ENCODE measurements around the gene PTRH1.
"Not testable (repeated sequence)": the region's sequence is repeated elsewhere in the genome, so short reads cannot be mapped to it uniquely, and the experiment has no call there.

The PTRH1 gene, protein sequence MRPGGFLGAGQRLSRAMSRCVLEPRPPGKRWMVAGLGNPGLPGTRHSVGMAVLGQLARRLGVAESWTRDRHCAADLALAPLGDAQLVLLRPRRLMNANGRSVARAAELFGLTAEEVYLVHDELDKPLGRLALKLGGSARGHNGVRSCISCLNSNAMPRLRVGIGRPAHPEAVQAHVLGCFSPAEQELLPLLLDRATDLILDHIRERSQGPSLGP

DNA sequence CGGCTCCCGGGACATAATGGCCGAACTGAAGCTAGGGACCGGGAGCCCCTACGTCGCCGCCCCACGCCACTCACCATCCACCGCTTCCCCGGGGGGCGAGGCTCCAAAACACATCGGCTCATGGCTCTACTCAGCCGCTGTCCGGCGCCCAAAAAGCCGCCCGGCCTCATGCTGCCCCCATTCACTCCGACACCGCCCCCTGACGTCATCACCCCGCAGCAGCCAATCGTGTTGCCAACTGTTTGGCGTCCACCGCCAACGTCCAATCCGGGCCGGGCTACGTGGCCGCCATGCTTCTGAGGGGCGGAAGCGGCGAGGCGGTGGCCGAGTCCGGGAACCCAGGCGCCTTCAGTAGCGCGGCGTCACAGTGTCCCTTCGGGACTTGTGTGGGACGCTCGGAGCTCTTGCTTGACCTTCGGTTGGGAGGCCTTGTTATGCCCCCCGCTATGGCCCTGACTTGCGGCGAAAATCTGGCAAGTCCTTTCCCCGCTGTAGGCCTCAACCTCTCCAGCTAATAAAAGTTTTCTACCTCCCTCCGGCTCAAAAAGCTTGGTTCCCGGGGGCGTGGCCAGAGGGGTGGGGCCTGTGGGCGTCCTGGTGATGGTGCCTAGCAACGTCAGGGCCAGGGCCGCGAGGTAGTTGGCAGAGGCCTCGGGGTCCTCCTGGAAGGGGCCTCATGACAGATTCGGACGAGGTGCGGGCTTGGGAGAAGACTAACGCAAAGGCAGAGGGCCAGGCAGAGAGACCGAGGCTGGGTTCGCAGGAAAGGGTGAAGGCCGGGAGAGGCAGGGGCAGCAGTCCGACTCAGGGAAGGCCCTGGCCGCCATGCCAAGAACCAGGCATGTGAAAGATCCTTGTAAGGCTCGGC, at the start of gene PTRH1, which contains the start of gene TTC16:
Gene PTRH1, minus strand, starts transcription at position 194 of the 868 bp plus-strand sequence. Its CDS starts 24 bp downstream, at position 170.
Gene TTC16, plus strand, starts transcription at position 610 of the 868 bp plus-strand sequence. Its CDS starts 67 bp downstream, at position 677.
- DNase-seq (ENCODE audit: low read depth in 3 of 3): peak; percentile 92 to 97 (median 93)

- DNase-seq (ENCODE audit: low read depth in 3 of 3): no peak
Observed at GRCh38 chr9:127763918-127764384, 48.5 kb upstream of the PTRH1 start.

DNA sequence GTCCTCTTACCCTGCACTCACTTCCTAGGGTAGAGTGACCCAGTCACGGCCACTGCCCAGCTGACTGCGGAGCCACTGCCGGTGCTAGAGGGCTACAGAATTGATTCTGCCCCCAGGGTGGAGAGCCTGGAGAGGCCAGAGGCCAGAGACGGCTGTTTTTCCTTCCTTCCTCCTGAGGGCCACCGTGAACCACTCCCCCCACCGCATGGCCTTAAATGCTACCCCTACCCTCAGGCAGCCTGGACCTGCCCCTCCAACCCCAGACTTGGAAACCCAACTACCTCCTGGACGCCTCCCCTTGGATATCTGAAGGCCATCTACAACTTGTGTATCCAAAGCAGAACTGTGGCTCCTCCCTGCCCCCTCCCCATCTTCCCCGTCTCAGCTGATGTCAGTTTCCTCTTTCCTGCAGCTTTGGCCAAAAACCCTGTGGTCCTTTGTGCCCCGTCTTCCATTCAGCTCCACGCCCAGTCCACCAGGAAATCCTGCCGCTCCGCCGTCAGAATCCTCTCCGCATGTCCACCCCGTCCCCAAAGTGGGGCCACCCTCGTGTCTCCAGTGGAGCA, 46.7 kb upstream of the PTRH1 start:
- DNase-seq (ENCODE audit: low read depth in 3 of 3): no peak

- DNase-seq (ENCODE audit: low read depth in 3 of 3): no peak
Observed at GRCh38 chr9:127761491-127761956, 46.1 kb upstream of the PTRH1 start.

- no peak for DNase-seq (ENCODE audit: low read depth in 3 of 3)
Observed at GRCh38 chr9:127761061-127761460, 45.6 kb upstream of the PTRH1 start.

GRCh38 chr9:127758843-127759242, 43.4 kb upstream of the PTRH1 start:
- DNase-seq (ENCODE audit: low read depth in 3 of 3): no peak

- DNase-seq (ENCODE audit: low read depth in 3 of 3): not testable (repeated sequence)
Observed at GRCh38 chr9:127756776-127757175, 41.3 kb upstream of the PTRH1 start.

DNA sequence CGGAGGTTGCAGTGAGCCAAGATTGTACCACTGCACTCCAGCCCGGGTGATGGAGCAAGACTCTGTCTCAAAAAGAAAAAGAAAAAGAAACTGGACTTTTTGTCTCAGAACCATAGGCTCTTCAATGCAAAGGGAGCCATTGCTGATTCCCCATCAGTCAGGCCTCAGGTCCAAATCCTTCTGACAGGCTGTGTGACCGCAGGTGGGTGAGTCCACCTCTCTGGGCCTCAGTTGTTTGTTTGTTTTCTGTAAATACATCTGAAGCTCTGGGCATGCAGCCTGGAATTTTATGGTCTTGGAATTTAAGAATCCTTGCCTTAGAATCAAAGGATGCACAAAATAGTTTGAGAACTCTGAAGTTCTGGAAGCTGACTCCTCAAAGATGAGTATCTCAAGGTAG, 40.8 kb upstream of the PTRH1 start:
- no peak for DNase-seq (ENCODE audit: low read depth in 3 of 3)

DNA sequence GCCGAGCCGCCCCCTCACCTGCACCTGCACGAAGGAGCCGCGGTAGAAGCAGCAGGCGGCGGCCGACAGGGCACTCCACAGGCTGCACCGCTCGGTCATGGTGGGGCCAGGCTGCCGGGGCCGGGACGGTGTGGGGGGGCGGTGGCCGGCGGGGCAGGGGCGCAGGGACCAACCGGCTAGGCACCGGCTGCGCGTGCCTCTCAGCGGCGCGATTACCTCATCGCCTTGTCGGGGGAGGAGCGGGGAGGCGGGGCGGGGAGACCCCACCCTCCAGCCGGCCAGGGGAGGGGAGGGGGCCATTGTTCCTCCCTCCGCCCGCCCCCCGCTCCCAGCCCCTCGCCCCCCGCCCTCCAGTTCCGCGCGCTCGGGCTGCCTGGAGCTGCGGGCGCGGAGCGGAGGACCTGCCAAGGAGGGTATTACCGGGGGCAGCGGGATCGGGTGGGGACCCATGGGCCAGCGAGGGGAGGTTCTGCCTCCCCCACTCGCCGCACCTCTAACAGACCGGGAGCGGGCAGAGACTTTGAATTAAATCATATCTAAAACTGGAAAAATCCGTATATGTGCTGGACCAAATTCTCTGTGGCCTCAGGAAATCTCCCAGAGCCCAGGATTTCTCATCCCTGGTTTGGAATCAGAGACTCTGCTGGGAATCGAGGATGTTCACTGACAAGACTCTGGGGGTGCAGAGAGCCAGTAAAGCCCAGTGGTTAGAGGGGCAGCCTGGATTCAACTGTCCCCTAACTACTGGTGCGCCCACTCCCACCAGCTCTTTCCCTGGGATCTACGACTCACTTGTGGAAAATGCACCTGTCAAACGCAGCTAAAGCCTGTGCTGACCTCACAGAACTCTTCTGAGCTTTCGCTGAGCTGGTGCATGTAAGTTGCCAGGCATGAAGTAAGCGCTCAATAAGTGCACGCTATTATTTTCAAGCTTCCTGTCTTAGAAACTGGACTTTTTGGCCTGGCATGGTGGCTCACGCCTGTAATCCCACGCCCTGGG, 39.9 kb upstream of the PTRH1 start:
- DNase-seq (ENCODE audit: low read depth in 3 of 3): no peak

GRCh38 chr9:127754099-127755060, 38.9 kb upstream of the PTRH1 start:
- DNase-seq (ENCODE audit: low read depth in 3 of 3): no peak

DNA sequence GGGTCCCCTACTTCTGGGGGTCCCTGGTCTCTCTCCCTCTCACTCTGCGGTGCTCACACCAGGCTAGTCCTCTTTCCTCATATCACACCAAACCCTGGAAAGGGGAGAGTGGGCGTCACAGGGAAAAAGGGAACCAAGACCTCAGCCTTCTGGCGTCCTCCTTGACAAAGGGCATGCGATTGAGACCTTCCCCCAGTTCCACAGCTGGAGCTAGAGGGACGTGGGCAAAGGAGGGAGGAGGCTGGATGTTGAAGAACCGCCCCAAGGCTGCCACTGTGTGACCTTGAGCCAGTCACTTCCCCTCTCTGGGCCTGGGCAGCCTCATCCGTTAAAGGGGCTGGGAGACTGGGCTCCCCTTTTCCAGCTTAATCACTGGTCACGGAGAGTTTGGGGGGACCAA, 38.2 kb upstream of the PTRH1 start:
- DNase-seq (ENCODE audit: low read depth in 3 of 3): no peak

- no peak for DNase-seq (ENCODE audit: low read depth in 3 of 3)
Observed at GRCh38 chr9:127753148-127753547, 37.7 kb upstream of the PTRH1 start.

DNA sequence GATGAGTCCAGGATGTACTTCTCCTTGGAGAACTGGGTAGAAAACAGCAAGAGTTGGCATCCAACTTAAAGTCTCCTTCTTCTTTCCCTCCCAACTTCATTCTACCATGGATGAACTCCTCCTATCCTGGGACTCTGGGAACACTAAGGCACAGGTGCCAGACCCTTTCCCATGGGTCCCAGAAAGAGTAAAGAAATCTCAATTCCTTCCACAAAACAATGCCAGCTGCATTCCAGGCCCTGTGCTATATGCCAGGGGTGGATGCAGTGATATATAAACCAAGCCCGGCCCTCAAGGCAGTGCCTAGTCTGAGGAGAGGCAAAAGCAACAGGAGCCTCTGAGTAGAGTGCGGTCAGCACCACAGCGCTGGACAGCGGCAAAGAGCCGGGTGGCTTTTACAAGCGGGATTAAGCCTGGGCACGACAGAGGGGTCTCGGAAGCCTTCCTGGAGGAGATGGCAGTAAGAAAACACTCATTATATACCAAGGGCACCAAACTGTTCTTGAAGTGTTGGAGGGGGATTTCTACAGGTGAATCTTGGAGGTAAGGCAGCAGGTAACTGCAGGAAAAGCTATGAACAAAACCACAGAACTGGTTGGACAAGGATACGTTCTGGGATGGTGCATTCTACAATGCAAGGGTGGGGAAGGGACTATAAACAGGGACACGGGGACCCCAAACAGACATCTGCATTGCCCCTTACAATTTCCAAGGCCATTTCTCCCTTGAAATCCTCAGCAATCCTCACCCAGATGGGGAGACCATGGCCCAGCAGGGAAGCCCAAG, 36.0 kb upstream of the PTRH1 start:
- no peak for DNase-seq (ENCODE audit: low read depth in 3 of 3)

GRCh38 chr9:127749090-127749787, 33.8 kb upstream of the PTRH1 start:
- no peak for DNase-seq (ENCODE audit: low read depth in 3 of 3)

DNA sequence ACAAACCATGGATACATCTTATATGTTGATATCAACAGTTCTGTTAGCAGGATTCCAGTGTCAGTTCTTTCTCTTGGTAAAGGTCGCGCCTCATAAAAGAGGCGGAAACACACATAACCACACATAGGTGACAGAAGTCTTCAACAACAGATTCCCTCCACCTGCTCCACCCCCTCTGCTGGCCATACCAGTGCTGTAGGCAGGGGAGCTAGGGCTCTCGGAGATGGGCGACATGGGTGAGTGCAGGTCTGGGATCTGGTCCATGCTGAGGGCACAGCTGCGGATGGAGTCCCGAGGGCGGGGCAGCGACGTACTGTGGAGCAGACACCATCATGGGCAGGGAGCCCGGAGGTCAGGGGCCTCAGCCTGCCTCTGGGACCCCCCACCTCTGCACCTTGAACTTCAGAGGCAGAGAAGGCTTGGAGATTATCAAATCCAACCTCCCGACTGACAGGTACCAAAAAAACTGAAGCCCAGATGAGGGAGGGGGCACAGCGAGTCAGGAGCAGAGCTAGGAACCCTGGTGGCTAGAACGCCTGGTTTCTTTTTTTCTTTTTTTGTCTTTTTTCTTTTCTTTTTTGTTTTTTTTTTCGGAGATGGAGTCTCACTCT, 31.6 kb upstream of the PTRH1 start:
- no peak for DNase-seq (ENCODE audit: low read depth in 3 of 3)

GRCh38 chr9:127744398-127745110, 29.1 kb upstream of the PTRH1 start:
- no peak for DNase-seq (ENCODE audit: low read depth in 3 of 3)

- DNase-seq (ENCODE audit: low read depth in 3 of 3): no peak
Observed at GRCh38 chr9:127742435-127743088, 27.1 kb upstream of the PTRH1 start.
